ENCODE measurements around the gene ADH7.
"Not testable (repeated sequence)": the region's sequence is repeated elsewhere in the genome, so short reads cannot be mapped to it uniquely, and the experiment has no call there.

Gene ADH7

GRCh38 chr4:99377341-99377740, 57.8 kb downstream of the ADH7 start:
- DNase-seq, result not testable (repeated sequence)

GRCh38 chr4:99372464-99372863, 62.7 kb downstream of the ADH7 start:
- not testable (repeated sequence) for DNase-seq

DNA sequence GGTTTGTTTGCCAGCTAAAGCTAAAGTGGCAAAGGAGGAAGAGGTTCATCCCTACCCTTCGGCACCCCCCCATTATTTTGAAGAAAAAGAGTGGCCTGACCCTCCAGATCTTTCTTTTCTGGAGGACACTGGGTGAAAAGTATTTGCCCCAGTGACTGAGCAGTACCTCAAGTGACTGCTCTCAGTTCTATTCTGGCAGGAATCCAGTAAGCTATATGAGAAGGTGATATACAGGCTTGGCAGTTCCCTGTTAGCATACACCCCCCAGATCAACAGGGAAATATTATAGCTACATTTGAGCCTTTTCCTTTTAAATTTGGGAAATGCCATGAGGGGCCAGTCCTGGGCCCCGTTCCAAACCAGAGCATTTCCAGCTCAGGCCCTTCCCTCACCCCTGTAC, 67.3 kb downstream of the ADH7 start:
- DNase-seq, result not testable (repeated sequence)

DNA sequence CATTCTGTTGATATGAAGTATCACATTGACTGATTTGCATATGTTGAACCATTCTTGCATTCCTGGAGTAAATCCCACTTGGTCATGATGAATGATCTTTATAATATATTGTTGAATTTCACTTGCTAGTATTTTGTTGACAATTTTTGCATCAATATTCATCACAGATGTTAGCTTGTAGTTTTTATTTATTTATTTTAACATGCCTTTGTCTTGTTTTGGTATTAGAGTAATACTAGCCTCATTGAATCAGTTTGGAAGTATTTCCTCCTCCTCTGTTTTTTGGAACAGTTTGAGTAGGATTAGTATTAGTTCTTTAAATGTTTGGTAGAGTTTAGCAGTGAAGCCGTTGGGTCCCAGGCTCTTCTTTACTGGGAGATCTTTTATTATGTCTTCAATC, 68.7 kb downstream of the ADH7 start:
- DNase-seq, result no peak

DNA sequence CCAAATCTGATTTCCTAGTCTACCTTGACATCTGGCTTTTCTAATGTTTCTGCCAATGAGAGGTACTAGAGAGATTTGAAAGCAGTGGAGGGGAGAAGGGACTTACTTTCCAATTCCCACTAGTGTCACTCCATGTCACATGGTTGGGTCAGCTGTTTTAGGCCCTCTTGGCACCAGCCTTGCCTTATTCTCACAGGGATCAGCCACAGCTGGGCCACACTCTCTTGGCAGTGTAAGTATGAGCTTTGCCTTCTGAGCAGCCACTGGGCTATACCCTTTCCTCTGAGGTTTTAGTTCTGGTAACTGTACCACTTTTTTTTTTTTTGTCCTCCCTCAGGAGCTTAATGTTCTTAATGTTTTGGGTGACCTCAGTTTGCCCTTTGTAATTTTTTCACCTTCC, 72.4 kb downstream of the ADH7 start:
- no peak for DNase-seq
